Measurements from ENCODE around the gene TULP4. TPM values are rescaled to one million over a fixed set of nuclear protein-coding genes. Genes with fewer than 3 reads are reported as not detected.
"Not testable (repeated sequence)": the region's sequence is repeated elsewhere in the genome, so short reads cannot be mapped to it uniquely, and the experiment has no call there.

TULP4 gene
- total RNA-seq, 1 experiment from 2014 or later = 85.0 TPM

GRCh38 chr6:158398252-158399024 is 86.2 kb downstream of the TULP4 start:
- in situ Hi-C loops (cut with HindIII; ENCODE audit: low pct_unique_long_range_greater_than_20kb, low sequenced_read_pairs) = no loop called here
- DNase-seq (ENCODE audit: low read depth, low spot score) = no peak

- in situ Hi-C loops (cut with HindIII; ENCODE audit: low pct_unique_long_range_greater_than_20kb, low sequenced_read_pairs) = no loop called here
- no peak for DNase-seq (ENCODE audit: low read depth, low spot score)
Measured at GRCh38 chr6:158399040-158399700, 86.9 kb downstream of the TULP4 start.

- in situ Hi-C loops (cut with HindIII; ENCODE audit: low pct_unique_long_range_greater_than_20kb, low sequenced_read_pairs) = no loop called here
- DNase-seq (ENCODE audit: low read depth, low spot score) = no peak
Measured at GRCh38 chr6:158402184-158402583, 89.9 kb downstream of the TULP4 start.

GRCh38 chr6:158405321-158405831 is 93.1 kb downstream of the TULP4 start:
- DNase-seq (ENCODE audit: low read depth, low spot score); in situ Hi-C loops (cut with HindIII; ENCODE audit: low pct_unique_long_range_greater_than_20kb, low sequenced_read_pairs): not testable (repeated sequence)

- no peak for DNase-seq (ENCODE audit: low read depth, low spot score)
- in situ Hi-C loops (cut with HindIII; ENCODE audit: low pct_unique_long_range_greater_than_20kb, low sequenced_read_pairs) = no loop called here
Measured at GRCh38 chr6:158405933-158406332, 93.7 kb downstream of the TULP4 start.

GRCh38 chr6:158406736-158407135 is 94.5 kb downstream of the TULP4 start:
- no peak for DNase-seq (ENCODE audit: low read depth, low spot score)
- in situ Hi-C loops (cut with HindIII; ENCODE audit: low pct_unique_long_range_greater_than_20kb, low sequenced_read_pairs) = no loop called here

- in situ Hi-C loops (cut with HindIII; ENCODE audit: low pct_unique_long_range_greater_than_20kb, low sequenced_read_pairs) = no loop called here
- DNase-seq (ENCODE audit: low read depth, low spot score) = no peak
Measured at GRCh38 chr6:158408013-158408412, 95.7 kb downstream of the TULP4 start.

- in situ Hi-C loops (cut with HindIII; ENCODE audit: low pct_unique_long_range_greater_than_20kb, low sequenced_read_pairs) = no loop called here
- DNase-seq (ENCODE audit: low read depth, low spot score) = no peak
Measured at GRCh38 chr6:158408552-158409130, 96.4 kb downstream of the TULP4 start.

- DNase-seq (ENCODE audit: low read depth, low spot score) = no peak
- in situ Hi-C loops (cut with HindIII; ENCODE audit: low pct_unique_long_range_greater_than_20kb, low sequenced_read_pairs) = no loop called here
Measured at GRCh38 chr6:158409451-158409850, 97.2 kb downstream of the TULP4 start.

- no peak for DNase-seq (ENCODE audit: low read depth, low spot score)
- in situ Hi-C loops (cut with HindIII; ENCODE audit: low pct_unique_long_range_greater_than_20kb, low sequenced_read_pairs) = no loop called here
Measured at GRCh38 chr6:158410784-158411183, 98.5 kb downstream of the TULP4 start.

- DNase-seq (ENCODE audit: low read depth, low spot score) = no peak
- in situ Hi-C loops (cut with HindIII; ENCODE audit: low pct_unique_long_range_greater_than_20kb, low sequenced_read_pairs) = no loop called here
Measured at GRCh38 chr6:158411998-158412397, 99.7 kb downstream of the TULP4 start.

GRCh38 chr6:158413028-158413427 is 100.8 kb downstream of the TULP4 start:
- in situ Hi-C loops (cut with HindIII; ENCODE audit: low pct_unique_long_range_greater_than_20kb, low sequenced_read_pairs) = no loop called here
- no peak for DNase-seq (ENCODE audit: low read depth, low spot score)

- in situ Hi-C loops (cut with HindIII; ENCODE audit: low pct_unique_long_range_greater_than_20kb, low sequenced_read_pairs) = no loop called here
- DNase-seq (ENCODE audit: low read depth, low spot score) = peak; percentile 77
Measured at GRCh38 chr6:158413814-158414565, 101.7 kb downstream of the TULP4 start.

GRCh38 chr6:158414851-158415262 is 102.6 kb downstream of the TULP4 start:
- in situ Hi-C loops (cut with HindIII; ENCODE audit: low pct_unique_long_range_greater_than_20kb, low sequenced_read_pairs) = no loop called here
- peak; percentile 26 for DNase-seq (ENCODE audit: low read depth, low spot score)

- peak; percentile 99 for DNase-seq (ENCODE audit: low read depth, low spot score)
- in situ Hi-C loops (cut with HindIII; ENCODE audit: low pct_unique_long_range_greater_than_20kb, low sequenced_read_pairs) = no loop called here
Measured at GRCh38 chr6:158415666-158416065, 103.4 kb downstream of the TULP4 start.

- in situ Hi-C loops (cut with HindIII; ENCODE audit: low pct_unique_long_range_greater_than_20kb, low sequenced_read_pairs) = no loop called here
- DNase-seq (ENCODE audit: low read depth, low spot score) = peak; percentile 66
Measured at GRCh38 chr6:158416883-158417759, 104.9 kb downstream of the TULP4 start.

- in situ Hi-C loops (cut with HindIII; ENCODE audit: low pct_unique_long_range_greater_than_20kb, low sequenced_read_pairs) = no loop called here
Measured at GRCh38 chr6:158417760-158418098, 105.5 kb downstream of the TULP4 start.

More at GRCh38 chr6:158417760-158418098, 105.5 kb downstream of the TULP4 start:
- DNase-seq (ENCODE audit: low read depth, low spot score) = peak; percentile 60
